Inflammatory macrophage (primary cell): ENCODE data around the gene CD28.
A peak's percentile ranks its signal among the peaks of the same experiment; 100 is the strongest.
"Not testable (repeated sequence)": the region's sequence is repeated elsewhere in the genome, so short reads cannot be mapped to it uniquely, and the experiment has no call there.

ENCODE experiments used
- DNase-seq, 2 donors: peaks; one replicate each; pipeline ENCODE4 v3.0.0-alpha.2; 2020 to 2022

CD28 gene

DNA sequence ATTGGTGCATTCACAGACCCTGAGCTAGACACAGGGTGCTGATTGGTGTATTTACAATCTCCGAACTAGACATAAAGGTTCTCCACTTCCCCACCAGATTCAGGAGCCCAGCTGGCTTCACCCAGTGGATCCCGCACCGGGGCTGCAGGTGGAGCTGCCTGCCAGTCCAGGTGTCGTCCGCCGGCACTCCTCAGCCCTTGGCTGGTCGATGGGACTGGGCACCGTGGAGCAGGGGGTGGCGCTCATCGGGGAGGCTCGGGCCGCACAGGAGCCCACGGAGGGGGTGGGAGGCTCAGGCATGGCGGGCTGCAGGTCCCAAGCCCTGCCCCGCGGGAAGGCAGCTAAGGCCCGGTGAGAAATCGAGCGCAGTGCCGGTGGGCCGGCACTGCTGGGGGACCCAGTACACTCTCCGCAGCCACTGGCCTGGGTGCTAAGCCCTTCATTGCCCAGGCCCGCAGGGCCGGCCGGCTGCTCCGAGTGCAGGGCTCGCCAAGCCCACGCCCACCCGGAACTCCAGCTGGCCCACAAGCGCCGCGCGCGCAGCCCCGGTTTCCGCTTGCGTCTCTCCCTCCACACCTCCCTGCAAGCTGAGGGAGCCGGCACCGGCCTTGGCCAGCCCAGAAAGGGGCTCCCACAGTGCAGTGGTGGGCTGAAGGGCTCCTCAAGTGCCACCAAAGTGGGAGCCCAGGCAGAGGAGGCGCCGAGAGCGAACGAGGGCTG is 79.1 kb downstream of the CD28 start:
- not testable (repeated sequence) for DNase-seq

DNA sequence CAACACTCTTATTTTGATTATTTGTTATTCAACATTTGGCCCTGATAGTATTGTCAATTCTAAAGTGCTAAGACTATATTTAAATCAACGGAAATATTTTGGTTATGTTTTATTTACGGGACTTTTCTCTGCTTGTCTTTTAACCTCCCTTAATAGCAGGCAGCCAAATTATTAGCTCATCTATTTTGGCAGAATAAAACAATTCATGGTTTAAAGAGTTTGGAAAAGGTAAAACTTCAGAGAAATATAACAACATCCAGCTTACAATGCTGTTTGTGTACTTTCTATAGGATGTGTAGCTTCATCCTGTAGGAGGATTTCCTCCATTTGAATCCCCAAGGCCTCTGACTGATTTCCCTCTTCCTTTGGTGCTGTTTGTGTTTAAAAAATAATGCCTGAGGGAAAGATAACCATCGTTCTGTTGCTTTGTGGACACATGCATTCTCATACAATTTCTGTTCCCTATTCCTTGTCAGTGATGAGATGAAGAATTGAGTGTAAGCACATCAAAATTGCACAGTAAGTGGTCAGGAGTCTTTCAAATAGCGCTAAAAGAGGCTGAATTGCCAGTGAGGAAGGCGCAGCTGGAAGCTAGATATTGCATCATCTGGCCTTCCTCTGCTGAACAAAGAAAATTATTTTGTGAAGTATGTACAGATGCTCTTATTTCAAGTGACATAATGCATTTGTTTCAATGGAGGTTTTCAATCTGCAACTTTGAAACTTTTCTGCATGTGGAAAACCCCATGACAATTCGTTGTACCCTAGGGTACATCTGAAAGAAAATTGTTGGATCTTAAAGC is 80.3 kb downstream of the CD28 start:
- peak; percentile 88 to 94 for DNase-seq

GRCh38 chr2:203787979-203788378 is 81.5 kb downstream of the CD28 start:
- DNase-seq, result peak; percentile 68 to 79
